H1 (cell line): ENCODE results near the gene HDAC9.

Experiments
- RAD21 ChIP-seq, 2 experiments: IDR thresholded peaks in 1 of 2; conservative IDR thresholded peaks in 1 of 2; 2 replicates each; pipeline ENCODE4 v1.6.1; 2011; ENCODE audit warnings: low read depth in 2 of 2, low read length in 2 of 2, improper control_type of control experiment in 1 of 2, inconsistent platforms in 1 of 2, mild to moderate bottlenecking in 1 of 2, moderate library complexity in 1 of 2
- TF ChIP-seq, protein P1 (sequence below), 3 experiments: IDR thresholded peaks; 1 replicate in 2 of 3; 2 replicates in 1 of 3; pipeline versions ENCODE4 v1.5.1 to v1.6.1; 2011; ENCODE audit warnings: low read length in 3 of 3, mild to moderate bottlenecking in 3 of 3, inconsistent platforms in 2 of 3, low read depth in 1 of 3, moderate library complexity in 1 of 3; ENCODE audit not compliant: insufficient read depth in 1 of 3; ENCODE audit errors: control extremely low read depth in 1 of 3

DNA sequence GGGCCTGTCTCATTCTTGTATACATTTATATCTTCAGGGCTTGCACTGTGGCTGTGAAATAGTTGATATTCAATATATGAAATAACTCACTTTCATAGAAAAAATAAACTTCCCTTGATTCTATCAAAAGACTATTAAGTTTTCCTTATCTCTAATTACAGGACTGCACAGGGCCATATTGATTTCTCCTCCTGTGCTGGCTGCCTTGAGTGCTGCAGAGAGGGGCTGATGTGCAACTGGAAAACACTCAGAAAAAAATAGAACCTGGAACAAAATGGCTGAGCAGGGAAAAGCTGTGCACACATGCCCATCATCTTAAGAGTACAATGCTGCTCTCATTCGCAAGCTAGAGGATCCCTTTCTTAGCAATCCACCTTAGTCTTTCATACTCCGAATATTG lies 5.9 kb upstream of the HDAC9 start:
- TF ChIP-seq, protein P1, sequence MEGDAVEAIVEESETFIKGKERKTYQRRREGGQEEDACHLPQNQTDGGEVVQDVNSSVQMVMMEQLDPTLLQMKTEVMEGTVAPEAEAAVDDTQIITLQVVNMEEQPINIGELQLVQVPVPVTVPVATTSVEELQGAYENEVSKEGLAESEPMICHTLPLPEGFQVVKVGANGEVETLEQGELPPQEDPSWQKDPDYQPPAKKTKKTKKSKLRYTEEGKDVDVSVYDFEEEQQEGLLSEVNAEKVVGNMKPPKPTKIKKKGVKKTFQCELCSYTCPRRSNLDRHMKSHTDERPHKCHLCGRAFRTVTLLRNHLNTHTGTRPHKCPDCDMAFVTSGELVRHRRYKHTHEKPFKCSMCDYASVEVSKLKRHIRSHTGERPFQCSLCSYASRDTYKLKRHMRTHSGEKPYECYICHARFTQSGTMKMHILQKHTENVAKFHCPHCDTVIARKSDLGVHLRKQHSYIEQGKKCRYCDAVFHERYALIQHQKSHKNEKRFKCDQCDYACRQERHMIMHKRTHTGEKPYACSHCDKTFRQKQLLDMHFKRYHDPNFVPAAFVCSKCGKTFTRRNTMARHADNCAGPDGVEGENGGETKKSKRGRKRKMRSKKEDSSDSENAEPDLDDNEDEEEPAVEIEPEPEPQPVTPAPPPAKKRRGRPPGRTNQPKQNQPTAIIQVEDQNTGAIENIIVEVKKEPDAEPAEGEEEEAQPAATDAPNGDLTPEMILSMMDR (IDR thresholded peaks at IDR 0.05; ENCODE audit: control extremely low read depth in 1 of 3, insufficient read depth in 1 of 3, low read depth in 1 of 3, low read length in 3 of 3) = no peak
- TF ChIP-seq RAD21 (IDR thresholded peaks at IDR 0.05 in 1 of 2, conservative IDR thresholded peaks at IDR 0.05 in 1 of 2; ENCODE audit: low read depth in 2 of 2, low read length in 2 of 2) = no peak
